ENCODE measurements around the gene ECI1.

The ECI1 gene

DNA sequence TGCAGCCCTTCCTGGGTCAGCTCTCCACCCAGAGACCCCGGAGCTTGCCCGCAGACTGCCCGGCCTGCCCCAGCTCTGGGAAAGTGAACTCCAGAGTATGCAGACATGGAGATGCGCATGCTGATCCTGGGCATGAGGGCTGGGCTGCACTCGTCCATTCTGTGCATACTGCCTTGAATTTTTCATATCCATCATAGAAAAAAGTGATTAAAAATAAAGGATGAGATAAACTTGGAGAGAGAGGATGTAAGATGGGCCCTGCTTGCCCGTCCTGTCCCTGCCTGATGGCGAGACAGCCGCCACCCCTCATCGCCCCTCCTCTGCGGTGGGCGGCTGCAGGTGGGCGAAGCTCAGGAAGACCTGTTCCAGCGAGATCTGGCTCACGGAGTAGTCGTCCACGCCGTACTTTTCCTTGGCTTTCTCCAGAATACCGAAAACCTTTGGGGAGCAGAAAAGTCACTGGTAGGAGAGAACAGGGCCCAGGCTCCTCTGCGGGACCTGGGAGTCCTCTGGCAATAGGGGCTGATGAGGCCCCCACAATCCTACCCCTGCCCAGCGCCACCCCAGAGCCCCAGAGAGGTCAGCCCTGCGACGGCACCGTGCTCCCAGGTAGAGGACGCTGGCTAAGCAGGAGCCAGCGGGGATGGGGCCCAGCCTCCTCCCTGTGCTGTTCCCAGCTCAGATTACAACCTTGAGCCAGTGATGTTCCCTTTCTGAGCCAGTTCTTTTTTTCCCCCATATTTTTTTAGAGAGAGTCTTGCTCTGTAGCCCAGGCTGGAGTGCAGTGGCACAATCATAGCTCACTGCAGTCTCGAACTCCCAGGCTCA lies 25.2 kb upstream of the ECI1 start:
- CTCF ChIA-PET, result no interaction called here
- TF ChIP-seq, protein P1, sequence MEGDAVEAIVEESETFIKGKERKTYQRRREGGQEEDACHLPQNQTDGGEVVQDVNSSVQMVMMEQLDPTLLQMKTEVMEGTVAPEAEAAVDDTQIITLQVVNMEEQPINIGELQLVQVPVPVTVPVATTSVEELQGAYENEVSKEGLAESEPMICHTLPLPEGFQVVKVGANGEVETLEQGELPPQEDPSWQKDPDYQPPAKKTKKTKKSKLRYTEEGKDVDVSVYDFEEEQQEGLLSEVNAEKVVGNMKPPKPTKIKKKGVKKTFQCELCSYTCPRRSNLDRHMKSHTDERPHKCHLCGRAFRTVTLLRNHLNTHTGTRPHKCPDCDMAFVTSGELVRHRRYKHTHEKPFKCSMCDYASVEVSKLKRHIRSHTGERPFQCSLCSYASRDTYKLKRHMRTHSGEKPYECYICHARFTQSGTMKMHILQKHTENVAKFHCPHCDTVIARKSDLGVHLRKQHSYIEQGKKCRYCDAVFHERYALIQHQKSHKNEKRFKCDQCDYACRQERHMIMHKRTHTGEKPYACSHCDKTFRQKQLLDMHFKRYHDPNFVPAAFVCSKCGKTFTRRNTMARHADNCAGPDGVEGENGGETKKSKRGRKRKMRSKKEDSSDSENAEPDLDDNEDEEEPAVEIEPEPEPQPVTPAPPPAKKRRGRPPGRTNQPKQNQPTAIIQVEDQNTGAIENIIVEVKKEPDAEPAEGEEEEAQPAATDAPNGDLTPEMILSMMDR (conservative IDR thresholded peaks at IDR 0.05; ENCODE audit: low read depth), result no peak
- POLR2A ChIA-PET (ENCODE audit: low non-redundant PET), result no interaction called here
- no peak overlapping the region for H3K27ac ChIP-seq
- DNase-seq (ENCODE audit: low spot score), result no peak

DNA sequence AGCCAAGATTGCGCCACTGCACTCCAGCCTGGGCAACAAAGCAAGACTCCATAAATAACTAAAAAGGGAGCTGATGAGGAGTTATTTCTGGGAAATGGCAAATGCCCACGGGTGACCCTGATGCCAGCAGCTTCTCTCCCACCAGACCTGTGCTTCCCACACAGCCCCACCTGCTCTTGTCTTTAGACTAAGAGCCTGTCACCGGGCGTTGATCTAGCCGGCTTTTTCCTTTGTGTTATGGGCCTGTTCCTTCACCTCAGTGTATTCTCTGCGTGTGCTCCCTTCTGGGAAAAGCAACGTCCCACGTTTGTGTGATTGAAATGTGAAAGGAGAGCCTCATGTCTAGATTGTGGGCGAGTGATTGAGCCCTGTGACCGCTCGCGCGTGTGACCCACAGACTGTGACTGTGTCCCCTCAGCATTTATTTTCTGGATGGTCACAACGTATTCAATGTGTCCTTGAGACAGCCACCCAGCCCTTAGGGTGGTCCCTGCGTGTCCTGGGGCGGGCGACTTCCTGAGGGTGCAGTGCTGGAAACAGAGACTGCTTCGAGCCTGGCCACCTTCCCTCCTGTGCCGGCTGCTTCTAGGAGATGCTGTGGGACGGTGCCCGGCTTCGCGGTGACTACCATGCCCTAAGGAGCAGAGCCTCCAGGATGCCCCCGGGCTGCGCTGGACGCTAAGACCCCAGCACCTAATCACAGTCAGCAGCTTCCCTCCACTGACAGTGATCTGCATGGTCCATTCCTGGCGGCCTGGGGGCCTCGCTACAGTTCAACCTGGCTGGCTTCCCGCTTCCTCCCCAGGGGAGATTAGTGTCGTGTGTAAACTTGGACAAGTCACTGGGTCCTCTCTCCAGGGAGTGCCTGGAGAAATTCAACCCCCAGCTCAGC lies 24.3 kb upstream of the ECI1 start:
- DNase-seq (ENCODE audit: low spot score), result no peak
- ChIA-PET CTCF (no interaction called here), POLR2A (ENCODE audit: low non-redundant PET) (no interaction called here)
- TF ChIP-seq, protein P1 (conservative IDR thresholded peaks at IDR 0.05; ENCODE audit: low read depth), result no peak
- no peak overlapping the region for H3K27ac ChIP-seq

DNA sequence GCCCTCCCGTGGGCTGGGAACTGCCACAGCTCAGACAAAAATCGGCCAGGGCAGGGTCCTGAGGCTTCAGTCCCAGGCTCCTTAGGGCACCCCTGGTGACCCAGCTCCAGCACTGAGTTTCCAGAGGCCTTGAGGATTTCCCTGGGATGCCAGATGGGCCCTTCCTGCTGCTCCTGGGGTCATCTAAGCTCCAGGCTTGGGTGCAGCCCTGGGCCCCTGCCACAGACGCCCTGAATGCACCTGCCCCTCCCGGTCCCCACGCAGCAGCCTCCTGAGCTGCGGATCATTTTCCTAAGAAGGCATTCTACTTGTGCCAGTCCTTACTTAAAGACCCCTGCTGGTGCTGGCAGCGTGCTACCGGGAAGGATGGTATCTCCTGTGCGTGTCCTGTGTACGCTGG lies 22.5 kb upstream of the ECI1 start:
- CTCF ChIA-PET, result no interaction called here
- TF ChIP-seq, protein P1 (conservative IDR thresholded peaks at IDR 0.05; ENCODE audit: low read depth), result no peak
- peak overlapping the region; percentile 27 for H3K27ac ChIP-seq
- POLR2A ChIA-PET (ENCODE audit: low non-redundant PET), result no interaction called here
- DNase-seq (ENCODE audit: low spot score), result no peak

DNA sequence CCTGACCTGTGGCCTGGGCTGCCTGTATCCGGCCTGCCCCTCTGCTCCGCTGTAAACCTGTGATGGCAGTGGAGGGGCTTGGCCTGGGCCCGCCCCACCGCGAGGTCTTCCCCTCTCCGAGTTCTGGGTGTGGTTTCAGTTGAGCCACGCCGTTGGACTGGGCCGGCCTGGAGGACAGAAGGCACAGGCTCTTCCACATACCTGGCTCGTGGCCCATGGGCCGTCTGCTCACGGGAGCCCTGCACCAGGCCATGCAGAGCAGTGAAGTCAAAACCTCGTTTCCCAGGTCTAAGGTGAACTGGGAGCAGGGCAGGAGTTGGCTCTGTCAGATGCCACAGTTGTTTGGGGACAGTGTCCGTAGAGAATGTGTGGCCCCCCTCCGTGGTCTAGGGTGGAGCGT lies 22.1 kb upstream of the ECI1 start:
- DNase-seq (ENCODE audit: low spot score), result no peak
- ChIA-PET POLR2A (ENCODE audit: low non-redundant PET) (no interaction called here), CTCF (interaction anchor here (0.6 kb wide), 1 partner anchor 13 kb away, joined by 3 read pairs; no protein-coding TSS in a partner anchor)
- peak overlapping the region; percentile 27 for H3K27ac ChIP-seq
- TF ChIP-seq, protein P1 (conservative IDR thresholded peaks at IDR 0.05; ENCODE audit: low read depth), result no peak

DNA sequence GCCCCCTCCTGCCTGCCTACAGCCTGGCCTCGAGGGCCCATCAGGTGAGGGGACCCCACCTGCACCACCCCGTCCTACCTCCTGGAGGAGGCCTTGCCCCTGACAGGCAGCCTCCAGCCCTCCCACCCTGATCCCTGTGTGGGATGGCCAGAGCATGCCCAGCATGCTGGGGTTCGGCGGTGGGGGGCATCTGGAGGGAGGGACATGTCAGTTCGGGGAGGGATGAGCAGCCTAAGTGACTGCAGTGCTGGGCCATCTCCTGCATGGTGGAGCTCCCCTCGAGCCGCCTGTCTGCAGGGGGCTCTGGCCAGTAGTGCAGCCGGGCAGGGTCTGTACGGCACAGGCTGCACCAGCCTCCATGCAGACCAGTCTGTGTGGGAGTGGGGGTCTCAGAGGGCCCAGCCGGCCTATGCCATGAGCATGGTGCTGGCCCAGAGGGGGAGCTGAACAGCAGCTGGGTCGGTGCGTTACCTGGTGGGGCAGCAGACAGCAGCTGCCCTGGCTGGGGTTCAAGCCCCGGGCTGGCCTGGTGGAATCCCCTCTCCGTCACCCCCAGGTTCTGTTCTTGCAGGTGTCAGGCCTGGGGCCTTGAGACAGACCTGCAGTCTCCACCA lies 20.6 kb upstream of the ECI1 start:
- POLR2A ChIA-PET (ENCODE audit: low non-redundant PET), result no interaction called here
- DNase-seq (ENCODE audit: low spot score), result no peak
- peak overlapping the region; percentile 21; the same call in 1 of the 2 replicates for H3K27ac ChIP-seq
- TF ChIP-seq, protein P1 (conservative IDR thresholded peaks at IDR 0.05; ENCODE audit: low read depth), result no peak
- CTCF ChIA-PET, result no interaction called here
